Measurements from ENCODE around the gene BAX. TPM values are rescaled to one million over a fixed set of nuclear protein-coding genes. Genes with fewer than 3 reads are reported as not detected.
"Not testable (repeated sequence)": the region's sequence is repeated elsewhere in the genome, so short reads cannot be mapped to it uniquely, and the experiment has no call there.

The BAX gene
- total and polyA plus RNA-seq, 9 of the 15 experiments (the other 6 are each of a cell fraction or from before 2014, with no cell fraction given): 3.2 to 95.4 (median 44.5) TPM

DNA sequence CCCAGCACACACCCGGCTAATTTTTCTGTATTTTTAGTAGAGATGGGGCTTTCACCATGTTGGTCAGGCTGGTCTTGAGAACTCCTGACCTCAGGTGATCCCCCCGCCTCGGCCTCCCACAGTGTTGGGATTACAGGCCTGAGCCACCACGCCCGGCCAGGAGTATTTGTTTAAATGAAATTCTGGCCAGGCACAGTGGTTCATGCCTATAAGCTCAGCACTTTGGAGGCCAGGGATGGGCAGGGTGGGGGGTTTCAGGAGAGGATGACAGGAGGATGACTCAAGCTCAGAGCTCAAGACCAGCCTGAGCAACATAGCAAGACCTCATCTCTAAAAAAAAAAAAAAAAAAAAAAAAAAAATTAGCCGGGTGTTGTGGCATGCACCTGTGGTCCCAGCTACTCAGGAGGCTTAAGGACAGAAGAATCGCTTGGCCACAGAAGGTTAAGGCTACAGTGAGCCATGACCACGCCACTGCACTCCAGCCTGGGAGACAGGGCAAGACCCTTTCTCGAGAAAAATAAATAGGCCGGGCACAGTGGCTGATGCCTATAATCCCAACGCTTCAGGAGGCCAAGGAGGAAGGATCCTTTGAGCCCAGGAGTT is 29.3 kb upstream of the BAX start:
- 81% methylated on average over 10 of the region's 11 CpGs for WGBS (ENCODE audit: insufficient coverage, low coverage, missing lambda C conversion rate)
- ChIA-PET POLR2A (interaction anchor here (1.0 to 3.5 kb wide), 7 partner anchors 7 to 54 kb away, joined by 3 to 19 read pairs (median 4); partner anchors contain the start of gene DHDH), CTCF (ENCODE audit: low intra/inter-chr PET ratio) (no interaction called here)
- ATAC-seq: peak; percentile 12
- H3K9ac ChIP-seq (ENCODE audit: insufficient read depth in 1 of 2, low read depth in 2 of 2, low read length in 2 of 2): no peak overlapping the region
- H3K9me1 ChIP-seq (ENCODE audit: control insufficient read depth, insufficient read depth, low read length): no peaks in the 10 kb centered on the region
- intact Hi-C loops (cut with micrococcal nuclease): no loop called here
- no peak overlapping the region for H3K27ac ChIP-seq (ENCODE audit: extremely low read depth, low read depth, low read length)
- H3K4me1 ChIP-seq (replicated peaks in 1 of 2; ENCODE audit: control insufficient read depth in 2 of 2, insufficient read depth in 2 of 2, low read length in 2 of 2): peaks cover 10 to 14% of the 10 kb centered on the region in 2 experiments; a peak in 4 of 5 replicates
- BruUV-seq (replicated peaks): no TSS peak
- FAIRE-seq: no peak
- no peaks in the 10 kb centered on the region for H3K79me2 ChIP-seq (ENCODE audit: control insufficient read depth, insufficient read depth, low read length)
- no peaks in the 10 kb centered on the region for H3K27me3 ChIP-seq (ENCODE audit: control insufficient read depth in 2 of 2, insufficient read depth in 2 of 2, low read length in 2 of 2)
- no peak for TF ChIP-seq PHF8 (IDR thresholded peaks at IDR 0.05; ENCODE audit: borderline replicate concordance, low read length)
- TF ChIP-seq POLR2G (IDR thresholded peaks at IDR 0.05; ENCODE audit: low read depth, low read length): peak; percentile 18; the same call in 1 of the 2 replicates
- no peak overlapping the region for H3K4me3 ChIP-seq
- no peak overlapping the region for H2AFZ ChIP-seq (ENCODE audit: low read depth, low read length)
- H3K36me3 ChIP-seq (ENCODE audit: control insufficient read depth, insufficient read depth, low read length): peaks cover 34% of the 10 kb centered on the region; the same call in 2 of the 3 replicates
- in situ Hi-C loops (cut with MboI): no loop called here
- no peaks in the 10 kb centered on the region for H3K9me3 ChIP-seq (replicated peaks; ENCODE audit: control insufficient read depth, insufficient read depth, low read depth, low read length)
- H4K20me1 ChIP-seq (replicated peaks; ENCODE audit: control insufficient read depth, insufficient read depth, low read length): no peaks in the 10 kb centered on the region
- H3K4me2 ChIP-seq (ENCODE audit: insufficient read depth, low read length): no peak overlapping the region
- DNase-seq (ENCODE audit: extremely low read depth in 1 of 4, low spot score in 3 of 4): no peak

DNA sequence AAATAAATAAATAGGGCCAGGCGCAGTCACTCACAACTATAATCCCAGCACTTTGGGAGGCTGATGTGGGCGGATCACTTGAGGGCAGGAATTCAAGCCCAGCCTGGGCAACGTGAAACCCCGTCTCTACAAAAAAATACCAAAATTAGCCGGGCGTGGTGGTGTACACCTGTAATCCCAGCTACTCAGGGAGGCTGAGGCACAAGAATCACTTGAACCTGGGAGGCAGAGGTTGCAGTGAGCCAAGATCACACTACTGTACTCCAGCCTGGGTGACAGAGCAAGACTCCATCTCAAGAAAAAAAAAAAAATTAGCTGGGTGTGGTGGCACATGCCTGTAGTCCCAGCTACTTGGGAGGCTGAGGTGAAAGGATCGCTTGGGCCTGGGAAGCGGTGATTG is 28.8 kb upstream of the BAX start:
- DNase-seq (ENCODE audit: extremely low read depth in 1 of 4, low spot score in 3 of 4); H3K79me2 ChIP-seq (ENCODE audit: control insufficient read depth, insufficient read depth, low read length); intact Hi-C loops (cut with micrococcal nuclease); H3K9me3 ChIP-seq (replicated peaks; ENCODE audit: control insufficient read depth, insufficient read depth, low read depth, low read length); H4K20me1 ChIP-seq (replicated peaks; ENCODE audit: control insufficient read depth, insufficient read depth, low read length); BruUV-seq (replicated peaks); H3K4me3 ChIP-seq; H3K4me2 ChIP-seq (ENCODE audit: insufficient read depth, low read length); H3K9me1 ChIP-seq (ENCODE audit: control insufficient read depth, insufficient read depth, low read length); FAIRE-seq; H2AFZ ChIP-seq (ENCODE audit: low read depth, low read length); H3K27ac ChIP-seq (ENCODE audit: extremely low read depth, low read depth, low read length); CTCF ChIA-PET (ENCODE audit: low intra/inter-chr PET ratio); H3K27me3 ChIP-seq (ENCODE audit: control insufficient read depth in 2 of 2, insufficient read depth in 2 of 2, low read length in 2 of 2); in situ Hi-C loops (cut with MboI); H3K9ac ChIP-seq (ENCODE audit: insufficient read depth in 1 of 2, low read depth in 2 of 2, low read length in 2 of 2): not testable (repeated sequence)
- Histone ChIP-seq H3K4me1 (replicated peaks in 1 of 2; ENCODE audit: control insufficient read depth in 2 of 2, insufficient read depth in 2 of 2, low read length in 2 of 2) (peaks cover 10 to 13% of the 10 kb centered on the region in 2 experiments; a peak in 4 of 5 replicates), H3K36me3 (ENCODE audit: control insufficient read depth, insufficient read depth, low read length) (peaks cover 29% of the 10 kb centered on the region; the same call in 2 of the 3 replicates)
- 78% methylated on average over 8 of the region's 8 CpGs for WGBS (ENCODE audit: insufficient coverage, low coverage, missing lambda C conversion rate)
- POLR2A ChIA-PET: interaction anchor here (1.5 to 3.5 kb wide), 3 partner anchors 30 to 41 kb away, joined by 3 to 17 read pairs (median 5); no protein-coding TSS in a partner anchor
- ATAC-seq: peak; percentile 22
- TF ChIP-seq SUPT5H (IDR thresholded peaks at IDR 0.05) (peak; percentile 48), POLR2A (conservative IDR thresholded peaks at IDR 0.05) (peak; percentile 61), POLR2B (IDR thresholded peaks at IDR 0.05; ENCODE audit: low read depth, partially characterized antibody) (peak; percentile 68)
